Sigmoid colon (tissue), 4 donors: ENCODE data around the gene FAM163B.

Experiments used
- POLR2A ChIP-seq, 2 donors: fragments of 450-650 bp; IDR thresholded peaks; one replicate each; pipeline ENCODE4 v1.6.1; 2016; ENCODE audit warnings: antibody characterized with exemption in 2 of 2, mild to moderate bottlenecking in 2 of 2, moderate library complexity in 2 of 2
- POLR2AphosphoS5 ChIP-seq, 4 donors: sonication (generic); formaldehyde crosslinking; IDR thresholded peaks; one replicate each; pipeline ENCODE4 v1.6.1; 2017; ENCODE audit warnings: antibody characterized with exemption in 4 of 4

DNA sequence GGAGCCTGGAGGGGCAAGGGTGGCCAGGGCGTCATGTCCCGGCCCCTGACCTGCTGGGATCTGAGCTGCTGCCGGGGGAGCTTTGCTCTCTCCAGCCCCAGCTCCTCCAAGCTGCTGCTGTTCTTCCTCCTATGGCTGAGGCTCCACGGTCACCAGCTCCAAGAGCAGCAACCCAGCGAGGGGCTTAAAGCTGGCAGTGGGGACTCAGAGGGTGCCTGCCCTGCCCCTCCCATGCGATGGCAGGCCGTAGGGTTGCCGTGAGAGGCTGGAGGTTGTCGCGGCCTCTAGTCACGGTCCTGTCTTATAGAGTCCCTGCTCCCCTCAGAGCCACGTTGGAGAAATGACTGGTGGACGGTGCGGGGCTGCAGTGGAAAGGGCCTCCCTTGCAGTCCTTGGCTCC lies 46.5 kb upstream of the FAM163B start:
- no peak for TF ChIP-seq POLR2AphosphoS5 (IDR thresholded peaks at IDR 0.05)
- TF ChIP-seq POLR2A (IDR thresholded peaks at IDR 0.05) = no peak
